ENCODE data around the gene SLC24A5.

SLC24A5 gene

GRCh38 chr15:48119277-48119676 lies 1.5 kb upstream of the SLC24A5 start:
- DNase-seq, result no peak

- DNase-seq, result no peak
These were observed 1.1 kb downstream of the SLC24A5 start for GRCh38 chr15:48121849-48122248.

- no peak for DNase-seq
These were observed 6.0 kb downstream of the SLC24A5 start for GRCh38 chr15:48126667-48127355.

GRCh38 chr15:48131324-48131723 lies 10.5 kb downstream of the SLC24A5 start:
- no peak for DNase-seq

GRCh38 chr15:48132874-48133273 lies 12.1 kb downstream of the SLC24A5 start:
- no peak for DNase-seq

DNA sequence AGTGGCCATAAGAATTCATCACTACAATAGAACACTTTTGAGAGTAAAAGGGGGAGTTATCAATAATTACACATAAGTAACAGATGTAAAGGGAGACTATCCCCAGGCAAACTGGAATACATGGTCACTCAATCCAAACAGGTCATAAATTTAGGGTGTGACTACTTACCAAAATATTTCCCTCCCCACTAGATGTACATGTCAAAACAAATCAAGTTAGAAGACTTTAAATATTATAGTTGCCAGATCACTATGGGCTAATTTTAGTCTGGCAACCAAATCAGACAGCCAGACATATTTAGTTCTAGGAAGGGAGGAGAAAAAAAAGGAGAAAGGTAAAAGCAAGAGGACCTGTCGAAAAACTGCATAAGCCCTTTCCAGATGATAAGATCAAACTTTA lies 23.1 kb downstream of the SLC24A5 start:
- DNase-seq, result no peak

GRCh38 chr15:48144889-48145288 lies 24.1 kb downstream of the SLC24A5 start:
- no peak for DNase-seq

- no peak for DNase-seq
These were observed 25.1 kb downstream of the SLC24A5 start for GRCh38 chr15:48145923-48146322.

GRCh38 chr15:48147358-48147757 lies 26.6 kb downstream of the SLC24A5 start:
- no peak for DNase-seq

GRCh38 chr15:48149858-48150257 lies 29.1 kb downstream of the SLC24A5 start:
- DNase-seq, result no peak

GRCh38 chr15:48153526-48153925 lies 32.7 kb downstream of the SLC24A5 start:
- DNase-seq, result no peak

- no peak for DNase-seq
These were observed 47.8 kb downstream of the SLC24A5 start for GRCh38 chr15:48168616-48169015.

DNA sequence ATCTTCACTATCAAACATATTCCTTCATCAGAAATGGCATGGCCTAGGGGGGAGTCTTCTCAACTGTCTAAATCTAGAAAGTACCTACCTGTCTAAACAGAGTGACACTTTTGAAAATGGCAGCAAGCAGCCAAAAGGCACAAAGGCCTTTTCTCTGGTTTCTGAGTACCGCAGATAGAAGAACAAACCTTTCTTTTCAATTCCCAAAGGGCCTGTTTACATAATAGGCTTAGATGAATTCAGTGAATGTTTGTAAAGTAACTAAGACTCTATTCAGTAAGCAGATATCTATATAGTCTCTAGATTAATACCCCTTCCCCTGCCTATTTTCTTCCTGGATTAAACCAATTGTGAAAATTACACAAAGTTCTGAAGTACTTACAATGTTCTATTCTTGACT lies 50.2 kb downstream of the SLC24A5 start:
- no peak for DNase-seq

GRCh38 chr15:48175126-48175525 lies 54.3 kb downstream of the SLC24A5 start:
- DNase-seq, result no peak

DNA sequence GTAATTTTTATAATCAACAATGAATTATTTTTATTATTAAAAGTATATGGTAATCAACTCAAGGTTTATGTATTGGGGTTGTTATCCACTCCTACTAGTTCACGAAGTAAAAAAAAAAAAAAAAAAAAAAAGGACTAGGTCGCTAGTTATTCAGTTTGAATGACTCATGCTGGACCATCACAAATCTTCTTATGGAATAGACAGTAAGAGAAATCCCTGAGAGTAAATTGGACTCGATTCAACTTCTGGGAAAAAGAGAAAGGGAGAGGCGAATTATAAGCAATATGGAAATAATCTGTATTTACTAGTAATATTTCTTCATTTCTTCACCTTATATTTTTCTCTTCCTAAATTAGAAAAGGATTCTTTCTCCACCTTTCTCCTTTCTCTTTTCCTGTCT lies 55.3 kb downstream of the SLC24A5 start:
- no peak for DNase-seq

- no peak for DNase-seq
These were observed 56.2 kb downstream of the SLC24A5 start for GRCh38 chr15:48176957-48177356.

- DNase-seq, result peak; percentile 49
These were observed 56.6 kb downstream of the SLC24A5 start for GRCh38 chr15:48177383-48177765.

- DNase-seq, result peak; percentile 38
These were observed 57.2 kb downstream of the SLC24A5 start, which contains the start of gene MYEF2 for GRCh38 chr15:48177766-48178647. TSS of gene MYEF2 (minus strand) at chr15:48178295. CDS start at chr15:48178237, 58 bp downstream.

- DNase-seq, result no peak
These were observed 57.8 kb downstream of the SLC24A5 start for GRCh38 chr15:48178648-48178931.

GRCh38 chr15:48182749-48183148 lies 62.0 kb downstream of the SLC24A5 start:
- no peak for DNase-seq

- DNase-seq, result no peak
These were observed 64.7 kb downstream of the SLC24A5 start for GRCh38 chr15:48185529-48185928.

DNA sequence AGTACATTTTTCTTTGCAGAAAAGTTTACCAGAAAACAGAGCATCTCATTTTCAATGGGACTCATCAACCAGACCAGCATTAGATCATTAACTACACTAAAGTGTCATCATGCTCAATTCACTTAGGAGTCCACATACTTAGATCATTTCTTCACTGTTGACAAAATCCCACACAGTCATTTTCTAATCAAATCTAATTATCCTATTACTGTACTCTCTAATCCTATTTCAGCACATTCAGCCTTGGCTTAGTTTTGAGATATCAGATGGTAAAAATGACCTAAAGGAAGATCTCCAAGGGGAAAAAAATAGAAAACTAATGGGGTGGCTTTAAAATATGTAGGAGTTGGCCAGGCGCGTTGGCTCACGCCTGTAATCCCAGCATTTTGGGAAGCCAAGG lies 65.5 kb downstream of the SLC24A5 start:
- no peak for DNase-seq

DNA sequence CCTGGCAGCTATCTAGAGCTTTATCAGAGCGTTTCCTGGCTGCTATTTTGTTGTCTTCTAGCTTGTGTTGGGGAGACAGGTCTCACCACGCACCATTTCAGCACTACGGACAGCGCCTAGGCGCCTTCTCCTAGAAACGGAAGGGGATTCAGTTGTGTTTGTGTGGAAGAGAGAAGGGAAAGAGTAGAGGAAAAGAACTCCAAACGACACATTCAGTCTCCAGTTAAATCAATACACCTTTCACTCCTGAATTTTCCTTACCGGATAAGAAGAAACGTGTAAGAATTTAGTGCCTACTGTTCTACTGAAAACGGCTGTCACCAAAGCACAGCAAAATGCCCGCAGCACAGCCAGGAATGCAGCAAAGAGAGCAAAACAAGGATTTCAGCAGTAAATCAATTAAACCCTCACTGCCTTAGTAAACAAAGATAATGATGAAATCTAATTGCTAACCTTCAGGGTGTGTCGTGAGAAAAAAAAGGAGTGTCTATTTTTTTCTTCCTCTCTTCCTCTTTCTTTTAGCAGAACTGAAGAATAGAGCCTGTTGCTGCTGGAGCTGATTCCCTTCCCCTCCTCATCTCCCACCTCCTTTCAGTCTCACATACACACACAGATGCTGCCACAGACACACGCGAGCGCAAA lies 70.3 kb downstream of the SLC24A5 start:
- no peak for DNase-seq
